ENCODE data around the gene IER5. TPM values are rescaled to one million over a fixed set of nuclear protein-coding genes. Genes with fewer than 3 reads are reported as not detected.
A peak's percentile ranks its signal among the peaks of the same experiment; 100 is the strongest.

The IER5 gene
- total RNA-seq, 1 experiment from 2014 or later = 17.8 TPM

DNA sequence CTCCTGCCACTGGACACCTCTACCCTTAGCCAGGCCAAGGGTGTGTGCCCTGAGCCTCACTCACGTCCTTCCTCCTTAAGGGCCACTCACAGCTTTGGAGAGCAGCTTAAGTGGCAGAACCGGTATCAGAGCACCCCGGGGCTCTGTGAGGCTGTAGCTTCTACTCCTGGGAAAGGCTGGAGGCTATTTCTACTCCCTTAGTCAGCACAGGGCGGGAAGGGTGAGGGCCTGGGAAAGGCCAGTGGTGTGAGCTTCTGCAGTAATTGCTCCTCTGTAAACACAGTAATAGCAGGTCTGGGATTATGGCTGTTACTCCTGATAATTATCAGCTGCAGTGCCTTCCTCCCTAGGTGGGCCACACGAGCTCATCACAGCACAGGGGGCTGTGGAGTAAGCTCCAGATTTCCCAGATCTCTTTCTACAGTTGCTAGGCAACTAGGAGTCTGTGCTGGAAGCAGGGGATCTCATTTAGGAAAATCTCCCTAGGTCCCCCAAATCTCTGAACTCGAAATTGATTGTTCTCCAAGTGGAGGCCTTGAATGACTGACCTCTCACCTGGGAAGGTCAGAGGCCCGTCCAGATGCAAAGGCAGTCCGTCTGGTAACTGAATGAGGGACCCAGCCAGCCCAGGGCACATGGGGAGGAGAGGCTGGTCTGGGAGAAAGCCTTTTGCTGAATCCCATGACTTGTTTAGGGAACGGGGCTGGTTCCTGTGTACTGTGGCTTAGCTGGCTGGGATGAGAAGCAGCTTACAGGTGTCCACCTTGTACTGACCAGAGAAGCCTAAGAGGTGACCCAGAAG lies 29.3 kb downstream of the IER5 start:
- H3K36me3 ChIP-seq = no peaks in the 10 kb centered on the region
- H3K27me3 ChIP-seq = no peaks in the 10 kb centered on the region
- no peaks in the 10 kb centered on the region for H3K9me3 ChIP-seq
- no peak overlapping the region for H3K4me3 ChIP-seq
- DNase-seq = no peak

DNA sequence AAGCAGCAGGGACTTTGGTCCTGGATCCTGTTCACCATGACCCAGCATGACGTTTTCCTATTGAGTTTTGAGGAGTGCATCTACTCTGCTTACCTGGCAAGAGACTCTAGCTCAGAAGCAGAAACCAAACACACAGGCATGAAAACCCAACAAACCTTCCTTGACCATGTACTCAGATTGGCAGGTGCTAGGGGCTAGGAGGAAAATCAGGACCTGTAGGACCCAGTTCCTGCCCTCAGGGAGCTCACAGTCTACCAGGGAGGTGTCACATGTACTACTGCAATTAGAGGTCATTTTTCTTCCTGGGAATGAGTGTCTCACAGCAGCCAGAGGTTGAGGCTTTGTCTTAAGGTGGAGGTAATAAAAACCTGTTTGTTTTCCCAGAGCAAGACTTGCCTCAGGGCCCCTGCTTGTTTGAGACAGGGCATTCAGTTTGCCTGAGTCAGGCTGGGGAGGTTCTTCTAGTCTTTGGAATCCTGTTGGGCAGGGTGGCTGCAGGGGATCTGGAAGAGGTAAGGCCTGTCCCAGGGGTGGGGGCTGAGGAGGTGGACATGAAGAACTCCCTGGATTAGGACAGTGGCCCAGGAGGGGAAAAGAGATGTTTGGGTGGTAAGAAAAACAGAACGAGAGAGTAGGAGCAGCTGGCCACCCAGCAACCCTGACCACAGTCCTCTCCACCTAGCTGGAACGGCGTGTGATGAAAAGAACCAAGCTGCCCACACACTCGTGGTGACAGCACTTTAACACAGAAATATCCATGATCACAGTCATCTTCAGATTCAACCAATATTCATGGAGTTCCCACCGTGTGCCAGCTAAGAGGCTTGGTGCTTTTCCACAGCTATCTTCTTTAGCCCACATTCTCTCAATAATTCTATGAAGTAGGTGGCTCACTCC lies 30.8 kb downstream of the IER5 start:
- Histone ChIP-seq H3K9me3 (no peaks in the 10 kb centered on the region), H3K4me3 (no peak overlapping the region), H3K27me3 (no peaks in the 10 kb centered on the region), H3K36me3 (no peaks in the 10 kb centered on the region)
- DNase-seq = no peak

DNA sequence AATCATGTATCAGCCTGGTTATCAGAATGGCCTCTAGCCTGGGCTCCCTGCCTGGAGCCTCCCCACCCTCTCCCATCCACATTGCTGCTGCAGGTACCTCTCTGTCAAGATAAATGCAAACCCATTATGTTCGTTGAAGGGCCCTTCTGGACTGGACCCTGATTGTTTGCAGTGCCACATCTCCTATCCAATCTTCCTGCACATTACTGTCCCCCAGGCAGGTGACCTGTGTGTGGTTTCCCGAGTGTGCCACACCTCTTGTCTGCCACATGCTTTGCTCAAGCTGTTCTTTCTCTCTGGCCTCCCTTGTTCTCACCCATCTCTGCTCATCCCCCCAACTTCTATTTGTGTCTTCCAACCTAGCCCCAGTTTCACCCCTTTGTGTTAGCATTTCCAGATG lies 32.4 kb downstream of the IER5 start:
- Histone ChIP-seq H3K9me3 (no peaks in the 10 kb centered on the region), H3K27me3 (no peaks in the 10 kb centered on the region), H3K4me3 (no peak overlapping the region), H3K36me3 (no peaks in the 10 kb centered on the region)
- DNase-seq = no peak

DNA sequence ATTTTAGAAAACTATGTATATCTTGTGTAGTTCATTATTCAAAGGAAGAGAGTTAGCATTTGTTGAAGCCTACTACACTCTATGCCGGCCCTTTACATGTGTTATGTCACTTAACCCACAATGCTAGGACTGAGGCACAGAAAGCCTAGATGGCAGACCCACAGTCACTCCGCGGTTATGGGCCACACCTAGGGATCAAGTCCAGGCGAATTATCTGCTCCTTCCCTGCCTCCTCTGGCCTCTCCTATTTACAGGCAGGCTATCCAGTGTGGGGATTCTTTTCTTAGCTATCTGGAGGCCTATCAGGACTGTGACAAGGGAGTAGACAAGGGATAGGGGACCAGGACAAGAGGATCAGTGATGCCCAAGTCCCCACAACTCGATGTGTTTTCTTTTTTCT lies 33.0 kb downstream of the IER5 start:
- no peak for DNase-seq
- Histone ChIP-seq H3K27me3 (no peaks in the 10 kb centered on the region), H3K9me3 (no peaks in the 10 kb centered on the region), H3K4me3 (no peak overlapping the region), H3K36me3 (no peaks in the 10 kb centered on the region)

DNA sequence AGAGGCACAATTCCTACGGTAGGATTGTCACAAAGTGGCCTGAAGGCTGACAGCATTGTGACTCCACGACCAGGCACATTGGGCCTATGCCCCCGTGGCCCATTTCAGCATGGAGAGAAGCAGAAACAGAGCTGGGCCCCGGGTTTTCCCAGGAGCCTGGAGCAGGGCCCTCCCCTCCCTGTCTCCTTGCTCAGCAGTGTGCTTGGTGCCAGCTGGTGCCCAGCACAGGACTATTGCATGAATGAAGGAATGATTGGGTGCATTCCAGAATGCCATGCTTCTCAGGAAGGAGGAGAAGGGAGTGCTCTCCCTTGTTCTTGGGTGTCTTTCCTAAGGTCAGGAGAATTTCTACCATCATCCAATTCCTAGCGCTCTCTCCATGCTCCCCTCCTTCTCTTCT lies 33.7 kb downstream of the IER5 start:
- H3K27me3 ChIP-seq = no peaks in the 10 kb centered on the region
- H3K36me3 ChIP-seq = no peaks in the 10 kb centered on the region
- H3K4me3 ChIP-seq = no peak overlapping the region
- no peaks in the 10 kb centered on the region for H3K9me3 ChIP-seq
- DNase-seq = no peak

DNA sequence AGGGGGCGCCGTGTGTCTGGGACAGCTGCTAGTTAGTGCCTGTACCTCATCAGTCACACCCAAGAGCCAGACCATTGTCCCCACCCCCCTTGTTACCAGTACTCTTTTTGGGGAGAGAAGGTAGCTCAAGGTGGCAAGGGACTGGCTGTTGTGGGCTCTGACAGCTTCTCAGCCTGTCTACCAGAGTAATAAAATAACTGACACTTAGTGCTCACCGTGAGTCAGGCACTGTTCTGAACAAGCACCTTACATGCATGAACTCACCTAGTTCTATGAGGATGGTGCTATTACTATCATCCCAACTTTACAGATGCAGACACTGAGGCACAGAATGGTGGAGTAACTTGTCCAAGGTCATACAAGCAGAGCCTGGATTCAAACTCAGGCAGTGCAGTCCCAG lies 34.7 kb downstream of the IER5 start:
- Histone ChIP-seq H3K36me3 (no peaks in the 10 kb centered on the region), H3K9me3 (no peaks in the 10 kb centered on the region), H3K27me3 (no peaks in the 10 kb centered on the region), H3K4me3 (no peak overlapping the region)
- no peak for DNase-seq

DNA sequence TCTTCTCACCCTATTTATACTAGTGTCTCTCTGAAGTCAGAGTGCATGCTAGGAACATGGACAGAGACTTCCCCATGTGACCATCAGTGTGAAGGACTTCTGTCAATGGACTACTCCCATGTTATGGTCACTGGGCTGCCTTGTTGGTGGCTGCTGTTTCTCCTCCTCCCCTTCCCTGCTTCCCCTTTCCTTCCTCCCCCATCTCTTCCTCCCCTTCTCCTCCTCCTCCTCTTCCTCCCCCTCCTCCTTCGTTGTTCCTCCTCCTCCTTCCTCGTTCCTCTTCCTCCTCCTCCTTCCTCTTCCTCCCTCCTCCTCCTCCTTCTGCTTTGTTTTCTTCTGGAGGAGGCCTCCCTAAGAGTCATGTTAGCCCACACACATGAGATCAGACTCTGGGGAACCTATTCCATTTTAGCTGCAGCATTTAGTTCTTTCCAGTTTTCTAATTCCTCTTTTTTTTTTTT lies 35.8 kb downstream of the IER5 start:
- Histone ChIP-seq H3K36me3 (no peaks in the 10 kb centered on the region), H3K27me3 (no peaks in the 10 kb centered on the region), H3K4me3 (no peak overlapping the region), H3K9me3 (no peaks in the 10 kb centered on the region)
- DNase-seq = no peak

DNA sequence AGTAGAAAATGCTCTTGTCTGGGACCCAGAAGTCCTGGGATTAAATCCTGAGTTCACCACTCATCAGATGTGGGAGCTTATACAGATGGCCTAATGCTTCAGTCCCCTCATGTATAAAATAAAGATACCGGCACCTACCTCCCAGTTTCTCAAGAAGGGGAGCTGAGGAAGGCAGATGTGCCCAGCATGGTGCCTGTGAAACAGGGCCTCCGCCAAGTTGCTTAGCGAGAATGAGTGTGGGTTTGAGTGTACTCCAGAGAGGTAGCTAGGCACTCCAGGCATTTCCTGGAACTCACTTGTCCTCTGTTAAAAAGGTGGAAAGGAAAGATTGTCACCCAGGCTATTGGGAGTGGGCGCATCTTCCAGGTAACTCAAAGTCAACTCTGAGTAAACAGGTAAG lies 37.8 kb downstream of the IER5 start:
- DNase-seq = no peak
- no peaks in the 10 kb centered on the region for H3K27me3 ChIP-seq
- no peak overlapping the region for H3K4me3 ChIP-seq
- no peaks in the 10 kb centered on the region for H3K36me3 ChIP-seq
- no peaks in the 10 kb centered on the region for H3K9me3 ChIP-seq

DNA sequence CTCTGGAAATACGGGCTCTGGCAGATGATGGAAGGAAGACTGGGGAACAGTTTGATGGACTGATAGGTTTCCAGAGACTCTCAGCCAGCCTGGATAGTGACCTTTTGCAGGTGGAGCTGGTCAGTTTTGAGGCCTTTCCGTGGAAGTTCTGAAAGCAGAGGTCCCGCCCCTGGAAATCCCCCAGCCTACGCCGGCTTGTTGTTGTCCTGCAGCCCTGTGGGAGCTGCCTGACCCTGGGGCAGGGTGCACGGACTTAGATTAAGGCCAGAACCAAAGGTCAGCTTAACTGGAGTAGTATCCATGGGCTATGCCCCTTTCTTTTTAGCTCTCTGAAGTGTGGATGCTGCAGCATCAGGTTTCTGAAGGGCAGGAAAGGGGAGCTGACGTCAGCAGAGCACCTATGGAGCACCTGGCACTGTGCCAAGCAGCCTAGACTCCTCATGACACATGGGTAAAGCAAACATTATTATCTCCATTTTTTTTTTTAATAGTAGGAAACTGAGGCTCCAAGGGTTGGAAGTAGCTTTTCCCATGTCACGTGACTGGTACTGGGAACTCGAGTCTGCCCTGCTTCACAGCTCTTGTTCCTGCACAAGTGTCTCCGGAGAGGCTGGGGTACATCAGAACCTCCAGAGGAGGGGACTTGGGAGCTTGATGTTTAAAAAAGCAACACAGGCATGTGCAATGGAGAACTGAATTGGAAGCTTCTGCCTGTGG lies 38.5 kb downstream of the IER5 start:
- Histone ChIP-seq H3K27me3 (no peaks in the 10 kb centered on the region), H3K9me3 (no peaks in the 10 kb centered on the region), H3K36me3 (no peaks in the 10 kb centered on the region), H3K4me3 (no peak overlapping the region)
- DNase-seq = no peak

DNA sequence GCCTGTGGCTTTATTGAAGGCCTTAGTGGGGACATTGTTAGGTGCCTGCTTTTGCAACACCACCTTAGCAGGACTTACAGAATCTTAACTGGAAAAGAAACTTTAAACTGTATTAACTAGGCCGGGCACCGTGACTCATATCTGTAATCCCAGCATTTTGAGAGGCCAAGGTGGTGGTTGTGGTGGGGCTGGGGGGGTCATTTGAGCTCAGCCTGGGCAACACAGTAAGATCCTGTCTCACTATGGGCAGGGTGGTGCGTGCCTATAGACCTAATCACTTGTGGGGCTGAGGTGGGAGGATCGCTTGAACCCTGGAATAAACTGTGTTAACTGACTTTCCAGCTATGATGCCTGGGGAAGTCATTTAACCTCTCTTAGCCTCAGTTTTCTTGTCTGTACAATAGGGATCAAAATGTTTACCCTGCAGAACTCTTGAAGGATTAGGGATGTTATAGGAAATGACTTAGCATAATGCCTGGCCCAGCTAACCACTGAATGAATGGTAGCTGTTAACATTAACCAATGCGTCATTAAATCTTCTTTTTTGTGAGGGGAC lies 39.5 kb downstream of the IER5 start:
- no peaks in the 10 kb centered on the region for H3K36me3 ChIP-seq
- H3K27me3 ChIP-seq = no peaks in the 10 kb centered on the region
- DNase-seq = peak; percentile 57
- no peak overlapping the region for H3K4me3 ChIP-seq
- no peaks in the 10 kb centered on the region for H3K9me3 ChIP-seq

DNA sequence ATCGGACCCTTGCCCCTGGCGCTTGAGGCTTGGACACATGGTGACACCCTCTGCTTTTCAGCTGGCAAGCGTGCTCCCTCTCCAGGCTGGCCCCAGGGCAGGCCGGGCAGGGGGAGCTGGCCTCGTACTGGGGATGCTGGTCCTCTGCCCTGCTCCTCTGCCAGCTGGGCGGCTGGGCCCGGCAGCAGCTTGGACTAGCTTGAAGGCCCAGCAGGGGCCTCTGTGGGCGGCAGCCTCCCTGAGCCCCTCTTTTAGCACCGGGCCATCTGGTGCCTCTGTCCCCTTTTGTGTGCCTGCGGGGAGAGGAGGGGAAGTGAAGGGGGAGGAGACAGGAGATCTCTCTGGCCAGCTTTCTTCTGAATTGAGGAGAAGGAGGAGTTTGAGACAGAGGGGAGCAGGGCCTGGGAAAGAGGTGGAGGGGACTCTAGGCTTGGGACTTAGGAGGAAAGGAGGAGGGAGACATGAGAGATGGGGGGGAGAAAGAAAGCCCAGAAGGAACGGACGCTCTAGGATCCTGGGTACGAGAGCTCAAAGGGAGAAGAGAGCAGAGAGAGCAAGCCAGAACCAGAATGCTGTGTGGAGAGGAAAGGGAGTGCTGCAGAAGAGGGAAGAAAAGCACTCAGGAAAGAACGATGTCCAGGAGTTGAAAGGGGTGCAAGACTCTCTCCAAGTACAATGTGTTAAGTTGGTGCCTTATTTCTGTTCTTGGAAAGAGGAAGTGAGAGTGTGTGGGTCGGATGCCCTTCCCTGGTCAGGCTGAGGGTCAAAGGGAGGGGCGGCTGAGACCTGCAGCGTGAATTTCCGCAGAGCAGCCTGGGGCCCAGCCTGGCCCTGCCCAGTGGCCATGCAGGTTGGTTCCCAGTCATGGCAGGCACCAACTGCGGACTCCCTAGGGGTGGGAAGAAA lies 40.3 kb downstream of the IER5 start:
- Histone ChIP-seq H3K4me3 (no peak overlapping the region), H3K9me3 (no peaks in the 10 kb centered on the region), H3K27me3 (no peaks in the 10 kb centered on the region), H3K36me3 (no peaks in the 10 kb centered on the region)
- DNase-seq = peak; percentile 33

DNA sequence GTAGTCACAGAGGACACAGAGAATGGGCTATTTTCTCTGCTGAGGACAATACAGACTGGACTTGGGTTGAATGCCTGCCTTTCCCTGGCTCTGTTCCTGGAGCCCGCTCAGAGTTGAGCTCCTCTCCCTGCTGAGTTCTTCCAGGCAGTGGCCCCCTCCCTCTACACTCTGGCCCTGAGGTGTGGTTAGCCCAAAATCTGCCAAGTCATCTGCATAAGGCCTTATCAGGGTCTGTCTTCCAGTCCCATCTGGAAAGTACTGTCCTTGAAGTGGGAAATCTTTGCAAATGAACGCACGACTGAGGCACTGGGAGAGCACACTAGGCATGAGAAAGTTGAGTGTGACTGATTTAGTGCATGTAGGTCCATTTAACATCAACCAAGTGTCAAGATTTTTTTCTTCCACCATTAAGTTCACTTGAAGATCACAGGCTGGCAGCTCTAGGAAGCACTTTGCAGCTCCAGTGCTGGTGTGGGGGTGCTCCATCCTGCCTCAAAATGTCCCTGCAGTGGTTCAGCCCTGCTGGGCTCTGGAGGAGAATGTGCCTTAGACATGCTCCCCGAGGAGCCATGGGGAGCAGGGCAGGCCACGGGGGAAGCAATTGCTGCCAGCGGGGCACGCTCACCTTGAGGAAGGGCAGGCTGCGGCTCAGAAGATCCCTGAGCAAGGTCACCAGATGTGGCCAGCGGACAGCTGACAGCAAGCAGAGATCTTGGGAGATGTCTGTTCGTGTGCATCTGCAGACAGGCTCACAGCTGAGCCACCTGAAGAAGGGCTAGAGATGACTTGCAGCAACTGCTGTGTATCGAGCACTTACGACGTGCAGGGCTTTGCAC lies 41.5 kb downstream of the IER5 start:
- Histone ChIP-seq H3K4me3 (no peak overlapping the region), H3K27me3 (no peaks in the 10 kb centered on the region)
- DNase-seq = no peak

DNA sequence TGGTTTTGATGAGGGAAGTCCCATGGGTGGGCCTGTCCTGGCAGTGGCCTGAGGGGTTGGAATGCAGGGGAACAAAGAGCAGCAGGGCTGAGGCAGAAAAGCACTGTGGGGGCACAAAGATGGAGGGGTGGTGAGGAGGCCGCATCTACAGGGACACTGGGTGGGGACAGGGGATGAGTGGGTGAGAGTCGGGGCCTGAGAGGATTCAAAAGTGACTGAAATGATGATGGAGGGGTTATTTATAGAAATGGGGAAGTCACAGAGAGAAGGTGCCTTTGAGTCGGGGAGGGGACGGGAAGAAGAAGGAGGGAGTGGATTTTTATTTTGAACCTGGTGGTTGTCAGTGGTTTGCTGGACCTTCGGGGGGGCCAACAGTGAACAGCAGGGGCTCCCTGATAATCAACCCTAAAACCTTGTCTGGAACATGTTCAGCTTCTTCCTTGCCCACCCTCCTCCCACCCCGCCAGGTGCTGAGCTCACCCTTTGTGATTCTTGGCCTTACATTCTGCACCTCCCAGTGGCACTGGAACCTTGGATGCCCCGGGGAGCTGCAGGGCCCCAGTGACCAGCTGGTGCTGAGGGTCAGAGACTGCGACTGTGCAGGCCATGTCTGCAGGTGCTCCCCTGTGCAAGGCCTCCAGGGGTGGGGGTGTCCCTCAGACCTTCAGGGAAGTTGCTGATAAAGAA lies 42.9 kb downstream of the IER5 start:
- H3K36me3 ChIP-seq = no peaks in the 10 kb centered on the region
- H3K9me3 ChIP-seq = no peaks in the 10 kb centered on the region
- no peak overlapping the region for H3K4me3 ChIP-seq
- no peaks in the 10 kb centered on the region for H3K27me3 ChIP-seq
- DNase-seq = no peak

More for the DNA sequence above, 41.5 kb downstream of the IER5 start:
- Histone ChIP-seq H3K36me3 (no peaks in the 10 kb centered on the region), H3K9me3 (no peaks in the 10 kb centered on the region)

DNA sequence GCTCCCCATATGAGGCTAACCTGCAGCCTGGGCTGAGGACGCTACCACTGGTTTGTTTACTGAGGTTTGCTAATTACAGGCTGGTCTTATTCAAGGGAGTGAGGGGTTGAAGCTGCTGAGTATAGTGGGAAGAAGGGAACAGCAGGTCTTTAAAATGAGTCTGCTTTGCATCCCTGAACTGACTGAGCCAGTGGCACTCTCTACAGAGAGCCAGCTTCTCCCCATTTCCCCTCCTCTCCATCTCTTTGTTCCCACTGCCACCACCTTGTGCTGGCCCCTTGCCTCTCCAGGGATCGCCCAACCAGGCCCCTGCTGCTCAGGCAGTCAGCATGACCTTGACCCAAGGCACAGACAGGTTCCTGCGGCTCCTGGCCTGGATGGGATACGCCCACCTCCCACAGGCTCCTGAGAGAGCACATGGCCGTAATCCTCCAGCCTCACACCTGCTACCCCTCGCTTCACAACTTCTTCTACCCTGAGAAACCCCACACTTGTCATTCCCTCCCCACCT lies 45.0 kb downstream of the IER5 start:
- Histone ChIP-seq H3K36me3 (no peaks in the 10 kb centered on the region), H3K27me3 (no peaks in the 10 kb centered on the region), H3K9me3 (no peaks in the 10 kb centered on the region), H3K4me3 (no peak overlapping the region)
- no peak for DNase-seq
